C4-2B (cell line): ENCODE results near the gene NODAL.

ENCODE experiments used
- CTCF ChIP-seq: fragments of 450-650 bp; conservative IDR thresholded peaks from 2 replicates; pipeline ENCODE4 v1.5.1; 2017; ENCODE audit warnings: mild to moderate bottlenecking
- ZFX ChIP-seq: fragments of 450-650 bp; IDR thresholded peaks from 2 replicates; pipeline ENCODE4 v1.6.1; 2017

DNA sequence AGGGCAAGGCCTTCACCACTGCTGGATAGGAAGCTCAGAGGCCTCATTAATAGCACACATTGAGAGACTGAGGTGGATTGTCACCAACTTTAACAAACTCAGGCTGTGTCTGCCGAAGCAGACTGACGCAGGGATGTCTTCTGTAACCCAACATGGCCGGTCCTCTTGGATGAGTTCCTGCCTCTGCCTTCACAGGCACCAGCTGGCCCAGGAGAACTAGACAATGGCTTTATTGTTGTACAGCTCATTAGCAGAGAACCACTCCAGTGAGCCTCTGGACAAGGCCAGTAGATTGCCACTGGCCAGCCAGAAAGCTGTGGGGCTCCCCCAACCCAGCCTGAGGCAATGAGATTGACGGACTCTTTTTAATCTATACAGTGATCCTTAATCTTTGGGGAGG lies 9.4 kb downstream of the NODAL start:
- no peak for TF ChIP-seq CTCF
- no peak for TF ChIP-seq ZFX
